ENCODE results near the gene ROR1.
"Not testable (repeated sequence)": the region's sequence is repeated elsewhere in the genome, so short reads cannot be mapped to it uniquely, and the experiment has no call there.

ROR1 gene

GRCh38 chr1:63826246-63826861, 52.5 kb downstream of the ROR1 start:
- not testable (repeated sequence) for DNase-seq

GRCh38 chr1:63827411-63828321, 53.8 kb downstream of the ROR1 start:
- no peak for DNase-seq

GRCh38 chr1:63828322-63829044, 54.7 kb downstream of the ROR1 start:
- DNase-seq = no peak

GRCh38 chr1:63829349-63830327, 55.8 kb downstream of the ROR1 start:
- DNase-seq = no peak

- DNase-seq = no peak
Observed at GRCh38 chr1:63831409-63831808, 57.6 kb downstream of the ROR1 start.

- DNase-seq = no peak
Observed at GRCh38 chr1:63833363-63834119, 59.7 kb downstream of the ROR1 start.

GRCh38 chr1:63835128-63835527, 61.3 kb downstream of the ROR1 start:
- DNase-seq = no peak

GRCh38 chr1:63836374-63836773, 62.6 kb downstream of the ROR1 start:
- no peak for DNase-seq

GRCh38 chr1:63836830-63837229, 63.0 kb downstream of the ROR1 start:
- no peak for DNase-seq

GRCh38 chr1:63843010-63843409, 69.2 kb downstream of the ROR1 start:
- DNase-seq = no peak

- DNase-seq = no peak
Observed at GRCh38 chr1:63843884-63844283, 70.1 kb downstream of the ROR1 start.

GRCh38 chr1:63845346-63845745, 71.5 kb downstream of the ROR1 start:
- DNase-seq = no peak

GRCh38 chr1:63847308-63847910, 73.6 kb downstream of the ROR1 start:
- no peak for DNase-seq

- no peak for DNase-seq
Observed at GRCh38 chr1:63848733-63849132, 74.9 kb downstream of the ROR1 start.

- no peak for DNase-seq
Observed at GRCh38 chr1:63849149-63849548, 75.3 kb downstream of the ROR1 start.

- DNase-seq = no peak
Observed at GRCh38 chr1:63854091-63854490, 80.3 kb downstream of the ROR1 start.

GRCh38 chr1:63855942-63856341, 82.1 kb downstream of the ROR1 start:
- no peak for DNase-seq

- DNase-seq = no peak
Observed at GRCh38 chr1:63856924-63857323, 83.1 kb downstream of the ROR1 start.

GRCh38 chr1:63857478-63857877, 83.7 kb downstream of the ROR1 start:
- DNase-seq = no peak

- DNase-seq = no peak
Observed at GRCh38 chr1:63858153-63858552, 84.3 kb downstream of the ROR1 start.

All from right forelimb (tissue), 1 donor.